GM21390 (cell line): Measurements from ENCODE around the gene NUDT1.

Experiments used
- ATAC-seq: cut with Tn5 transposase; IDR thresholded peaks from one replicate; pipeline ENCODE4 v1.9.1; 2021; ENCODE audit not compliant: unreplicated experiment

Gene NUDT1

GRCh38 chr7:2222516-2222915 is 19.5 kb upstream of the NUDT1 start:
- no peak for ATAC-seq

GRCh38 chr7:2223321-2223720 is 18.7 kb upstream of the NUDT1 start:
- ATAC-seq, result no peak

GRCh38 chr7:2224491-2224928 is 17.5 kb upstream of the NUDT1 start:
- no peak for ATAC-seq

GRCh38 chr7:2224934-2225333 is 17.1 kb upstream of the NUDT1 start:
- ATAC-seq, result no peak

GRCh38 chr7:2225336-2225735 is 16.7 kb upstream of the NUDT1 start:
- no peak for ATAC-seq

GRCh38 chr7:2225830-2226229 is 16.2 kb upstream of the NUDT1 start:
- ATAC-seq, result no peak

- no peak for ATAC-seq
Observed at GRCh38 chr7:2227699-2228098, 14.3 kb upstream of the NUDT1 start.

- no peak for ATAC-seq
Observed at GRCh38 chr7:2228921-2229320, 13.1 kb upstream of the NUDT1 start.

GRCh38 chr7:2229467-2229866 is 12.6 kb upstream of the NUDT1 start:
- ATAC-seq, result no peak

GRCh38 chr7:2230226-2230625 is 11.8 kb upstream of the NUDT1 start:
- no peak for ATAC-seq

GRCh38 chr7:2230882-2231281 is 11.1 kb upstream of the NUDT1 start:
- no peak for ATAC-seq

GRCh38 chr7:2231992-2232765 is 9.8 kb upstream of the NUDT1 start:
- ATAC-seq, result peak; percentile 32

GRCh38 chr7:2232766-2233520 is 9.1 kb upstream of the NUDT1 start, which contains the start of gene MAD1L1:
Gene MAD1L1 (minus strand): TSS chr7:2232945. CDS start chr7:2230133, 2,812 bp downstream.
- ATAC-seq, result peak; percentile 68

GRCh38 chr7:2233926-2234325 is 8.1 kb upstream of the NUDT1 start:
- ATAC-seq, result no peak

GRCh38 chr7:2237109-2237602 is 4.9 kb upstream of the NUDT1 start:
- peak; percentile 56 for ATAC-seq

- ATAC-seq, result no peak
Observed at GRCh38 chr7:2239242-2239641, 2.8 kb upstream of the NUDT1 start.

- peak; percentile 18 for ATAC-seq
Observed at GRCh38 chr7:2242541-2243429, 759 bp downstream of the NUDT1 start.

- ATAC-seq, result no peak
Observed at GRCh38 chr7:2243458-2243857, 1.4 kb downstream of the NUDT1 start.

GRCh38 chr7:2244404-2244995 is 2.5 kb downstream of the NUDT1 start:
- ATAC-seq, result no peak

GRCh38 chr7:2245883-2246675 is 4.1 kb downstream of the NUDT1 start:
- no peak for ATAC-seq
